HCT116 (cell line): ENCODE data around the gene NCKAP5. TPM values are rescaled to one million over a fixed set of nuclear protein-coding genes. Genes with fewer than 3 reads are reported as not detected.

Experiments used
- ATAC-seq: fragments of 200-7000 bp; cut with Tn5 transposase; 2 replicates; pipeline ENCODE4 v1.9.1; 2020; ENCODE audit warnings: mild to moderate bottlenecking, moderate library complexity
- BruUV-seq: library from RNA; stranded (reverse); fragments of 400-500 nt; replicated peaks from 2 replicates; lab custom pipeline; 2021; lab: Mats Ljungman, UMichigan
- CTCF ChIA-PET: fragments of 300-600 bp; sonication (Branson Sonifier 250); formaldehyde crosslinking; loops from one replicate; lab custom pipeline; 2021; ENCODE audit warnings: antibody characterized with exemption; lab: Charles Lee
- POLR2A ChIA-PET: fragments of 300-600, 350-600 bp; sonication (Branson Sonifier 250); formaldehyde crosslinking; loops from one replicate; lab custom pipeline; 2021; ENCODE audit warnings: antibody characterized with exemption; lab: Charles Lee
- RAD21 ChIA-PET, 2 experiments: fragments of 300-600 bp; sonication (Branson Sonifier 250); formaldehyde crosslinking; loops; one replicate each; lab custom pipeline; 2023; ENCODE audit warnings: low total read pairs in 2 of 2; ENCODE audit not compliant: uncharacterized antibody in 2 of 2, unreplicated experiment in 2 of 2, low non-redundant PET in 1 of 2; lab: Charles Lee
- DNase-seq: peaks from one replicate; pipeline ENCODE4 v3.0.0-alpha.2; 2010; ENCODE audit warnings: low read depth, low spot score
- H2AFZ ChIP-seq: fragments of 200-600 bp; shearing (Covaris generic), sonication (generic); 2 replicates; pipeline ENCODE4 v1.6.1; 2017; ENCODE audit warnings: low read depth, mixed run types, mixed read lengths, antibody characterized with exemption, low read length; ENCODE audit not compliant: poor library complexity, severe bottlenecking
- H3K27ac ChIP-seq: 2 replicates; pipeline ENCODE4 v1.5.1; 2012; ENCODE audit warnings: low read depth, low read length
- H3K27me3 ChIP-seq: fragments of 200-600 bp; sonication (generic); 2 replicates; pipeline ENCODE4 v1.6.1; 2016; ENCODE audit warnings: mixed run types, low read length, mixed read lengths; ENCODE audit not compliant: insufficient read depth
- H3K36me3 ChIP-seq, 2 experiments: fragments of 200-500 bp in 1 of 2; fragments of 200-600 bp in 1 of 2; sonication (Bioruptor generic) in 1 of 2; sonication (generic) in 1 of 2; 2 replicates each; pipeline versions ENCODE4 v1.5.1 to v1.6.1; 2014 to 2016; ENCODE audit warnings: low read length in 2 of 2, inconsistent platforms in 1 of 2, mixed read lengths in 1 of 2, mixed run types in 1 of 2; ENCODE audit not compliant: insufficient read depth in 2 of 2, control insufficient read depth in 1 of 2
- H3K4me1 ChIP-seq, 2 experiments: fragments of 200-600 bp in 1 of 2; sonication (generic) in 1 of 2; 2 replicates each; pipeline versions ENCODE4 v1.5.1 to v1.6.1; 2012 to 2017; ENCODE audit warnings: low read length in 2 of 2, inconsistent platforms in 1 of 2, mild to moderate bottlenecking in 1 of 2, mixed read lengths in 1 of 2, mixed run types in 1 of 2, moderate library complexity in 1 of 2; ENCODE audit not compliant: insufficient read depth in 2 of 2, control insufficient read depth in 1 of 2
- H3K4me2 ChIP-seq: fragments of 200-600 bp; sonication (generic); 2 replicates; pipeline ENCODE4 v1.6.1; 2017; ENCODE audit warnings: mixed run types, low read length, mixed read lengths
- H3K4me3 ChIP-seq, 2 experiments: fragments of 200-600 bp in 1 of 2; sonication (generic) in 1 of 2; replicated peaks in 1 of 2; 2 replicates each; pipeline ENCODE4 v1.5.1; 2011 to 2016; ENCODE audit warnings: low read length in 2 of 2, control low read depth in 1 of 2, low read depth in 1 of 2, mild to moderate bottlenecking in 1 of 2, mixed read lengths in 1 of 2, mixed run types in 1 of 2
- H3K79me2 ChIP-seq: fragments of 200-600 bp; sonication (generic); 2 replicates; pipeline ENCODE4 v1.6.1; 2017; ENCODE audit warnings: mild to moderate bottlenecking, mixed run types, low read length, moderate library complexity, mixed read lengths; ENCODE audit not compliant: insufficient read depth
- H3K9ac ChIP-seq: fragments of 200-600 bp; sonication (generic); 2 replicates; pipeline ENCODE4 v1.6.1; 2016; ENCODE audit warnings: low read length, mixed read lengths
- H3K9me2 ChIP-seq: fragments of 200-600 bp; sonication (generic), shearing (Covaris generic); 2 replicates; pipeline ENCODE4 v1.6.1; 2017; ENCODE audit warnings: mixed run types, mild to moderate bottlenecking, moderate library complexity; ENCODE audit not compliant: insufficient read depth
- H3K9me3 ChIP-seq, 2 experiments: fragments of 200-500 bp in 1 of 2; fragments of 200-600 bp in 1 of 2; sonication (Bioruptor generic) in 1 of 2; sonication (generic) in 1 of 2; 2 replicates each; pipeline ENCODE4 v1.6.1; 2014 to 2017; ENCODE audit warnings: low read length in 2 of 2, mixed read lengths in 2 of 2, inconsistent platforms in 1 of 2, low read depth in 1 of 2, mild to moderate bottlenecking in 1 of 2, mixed run types in 1 of 2, moderate library complexity in 1 of 2; ENCODE audit not compliant: control insufficient read depth in 1 of 2, insufficient read depth in 1 of 2
- H4K20me1 ChIP-seq: fragments of 200-600 bp; sonication (generic), shearing (Covaris generic); 2 replicates; pipeline ENCODE4 v1.6.1; 2017; ENCODE audit warnings: mixed run types, mild to moderate bottlenecking, moderate library complexity; ENCODE audit not compliant: insufficient read depth
- CBX3 ChIP-seq: IDR thresholded peaks from 2 replicates; pipeline ENCODE4 v1.6.1; 2012; ENCODE audit warnings: low read depth
- CEBPB ChIP-seq: IDR thresholded peaks from 2 replicates; pipeline ENCODE4 v1.6.1; 2012; ENCODE audit warnings: low read depth
- EZH2 ChIP-seq: fragments of 200-600 bp; sonication (generic); IDR thresholded peaks from 2 replicates; pipeline ENCODE4 v1.6.1; 2017; ENCODE audit warnings: antibody characterized with exemption, mixed run types
- POLR2AphosphoS5 ChIP-seq: IDR thresholded peaks from 2 replicates; pipeline ENCODE4 v1.6.1; 2011; ENCODE audit warnings: mild to moderate bottlenecking, low read depth, low read length, moderate library complexity
- RAD21 ChIP-seq: IDR thresholded peaks from 2 replicates; pipeline ENCODE4 v1.6.1; 2012; ENCODE audit warnings: low read depth, mild to moderate bottlenecking
- SIN3A ChIP-seq: IDR thresholded peaks from 2 replicates; pipeline ENCODE4 v1.6.1; 2012; ENCODE audit warnings: low read depth
- SRF ChIP-seq: IDR thresholded peaks from 2 replicates; pipeline ENCODE4 v1.6.1; 2012; ENCODE audit warnings: low read depth
- YY1 ChIP-seq: IDR thresholded peaks from 2 replicates; pipeline ENCODE4 v1.6.1; 2011; ENCODE audit warnings: low read length, low read depth, moderate library complexity, mild to moderate bottlenecking; ENCODE audit not compliant: insufficient replicate concordance; ENCODE audit errors: extremely low read depth
- ZBTB33 ChIP-seq: IDR thresholded peaks from 2 replicates; pipeline ENCODE4 v1.6.1; 2011; ENCODE audit warnings: mild to moderate bottlenecking, low read length, moderate library complexity; ENCODE audit not compliant: insufficient replicate concordance; ENCODE audit errors: extremely low read depth
- ZFX ChIP-seq: fragments of 450-650 bp; IDR thresholded peaks from 2 replicates; pipeline ENCODE4 v1.6.1; 2017
- intact Hi-C: fragments of 100-400 bp; cut with micrococcal nuclease; formaldehyde crosslinking; loops from 2 replicates; pipeline ENCODE4 v1.10.0; 2022
- total RNA-seq: library from RNA; stranded (reverse); gene quantifications from one replicate; pipeline ENCODE4 v1.2.1, GENCODE V29; 2021; ENCODE audit not compliant: unreplicated experiment
- TF ChIP-seq, protein P1 (sequence below): IDR thresholded peaks from 2 replicates; pipeline ENCODE4 v1.6.1; 2012; ENCODE audit warnings: low read depth
- TF ChIP-seq, protein P2 (sequence below): IDR thresholded peaks from 2 replicates; pipeline ENCODE4 v1.6.1; 2012

The NCKAP5 gene
- total RNA-seq, 1 experiment from 2014 or later = 0.30 TPM

DNA sequence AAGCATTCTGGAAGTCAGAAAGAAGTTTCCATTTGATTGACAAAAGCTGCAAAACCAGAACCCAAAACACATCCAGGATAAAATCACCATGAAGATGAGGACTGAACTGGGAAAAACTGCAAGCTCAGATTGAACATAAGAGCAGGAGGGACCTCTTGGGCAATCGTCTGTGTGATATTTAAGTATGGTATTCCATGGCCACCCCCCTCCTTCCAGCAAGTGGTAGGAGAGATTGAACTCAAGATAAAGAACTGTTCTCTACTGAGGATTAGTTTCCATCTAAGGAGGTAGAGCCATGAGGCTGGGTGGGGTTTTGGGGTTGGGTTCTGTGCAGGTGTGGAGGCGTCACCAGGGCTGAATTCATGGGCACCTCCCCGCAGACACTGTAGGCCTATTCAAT, 251.1 kb downstream of the NCKAP5 start:
- Histone ChIP-seq H2AFZ (no peak overlapping the region), H3K9me2 (no peaks in the 10 kb centered on the region), H3K9ac (no peak overlapping the region), H3K4me2 (no peak overlapping the region), H3K27ac (no peak overlapping the region), H3K4me3 (no peak overlapping the region), H3K4me1 (no peaks in the 10 kb centered on the region), H3K36me3 (no peaks in the 10 kb centered on the region), H4K20me1 (no peaks in the 10 kb centered on the region), H3K27me3 (no peaks in the 10 kb centered on the region), H3K9me3 (no peaks in the 10 kb centered on the region), H3K79me2 (no peaks in the 10 kb centered on the region)
- POLR2A ChIA-PET = no interaction called here
- BruUV-seq = no TSS peak
- no peak for TF ChIP-seq EZH2
- no peak for TF ChIP-seq RAD21
- TF ChIP-seq SRF = no peak
- TF ChIP-seq, protein P1, sequence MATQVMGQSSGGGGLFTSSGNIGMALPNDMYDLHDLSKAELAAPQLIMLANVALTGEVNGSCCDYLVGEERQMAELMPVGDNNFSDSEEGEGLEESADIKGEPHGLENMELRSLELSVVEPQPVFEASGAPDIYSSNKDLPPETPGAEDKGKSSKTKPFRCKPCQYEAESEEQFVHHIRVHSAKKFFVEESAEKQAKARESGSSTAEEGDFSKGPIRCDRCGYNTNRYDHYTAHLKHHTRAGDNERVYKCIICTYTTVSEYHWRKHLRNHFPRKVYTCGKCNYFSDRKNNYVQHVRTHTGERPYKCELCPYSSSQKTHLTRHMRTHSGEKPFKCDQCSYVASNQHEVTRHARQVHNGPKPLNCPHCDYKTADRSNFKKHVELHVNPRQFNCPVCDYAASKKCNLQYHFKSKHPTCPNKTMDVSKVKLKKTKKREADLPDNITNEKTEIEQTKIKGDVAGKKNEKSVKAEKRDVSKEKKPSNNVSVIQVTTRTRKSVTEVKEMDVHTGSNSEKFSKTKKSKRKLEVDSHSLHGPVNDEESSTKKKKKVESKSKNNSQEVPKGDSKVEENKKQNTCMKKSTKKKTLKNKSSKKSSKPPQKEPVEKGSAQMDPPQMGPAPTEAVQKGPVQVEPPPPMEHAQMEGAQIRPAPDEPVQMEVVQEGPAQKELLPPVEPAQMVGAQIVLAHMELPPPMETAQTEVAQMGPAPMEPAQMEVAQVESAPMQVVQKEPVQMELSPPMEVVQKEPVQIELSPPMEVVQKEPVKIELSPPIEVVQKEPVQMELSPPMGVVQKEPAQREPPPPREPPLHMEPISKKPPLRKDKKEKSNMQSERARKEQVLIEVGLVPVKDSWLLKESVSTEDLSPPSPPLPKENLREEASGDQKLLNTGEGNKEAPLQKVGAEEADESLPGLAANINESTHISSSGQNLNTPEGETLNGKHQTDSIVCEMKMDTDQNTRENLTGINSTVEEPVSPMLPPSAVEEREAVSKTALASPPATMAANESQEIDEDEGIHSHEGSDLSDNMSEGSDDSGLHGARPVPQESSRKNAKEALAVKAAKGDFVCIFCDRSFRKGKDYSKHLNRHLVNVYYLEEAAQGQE = no peak
- TF ChIP-seq, protein P2, sequence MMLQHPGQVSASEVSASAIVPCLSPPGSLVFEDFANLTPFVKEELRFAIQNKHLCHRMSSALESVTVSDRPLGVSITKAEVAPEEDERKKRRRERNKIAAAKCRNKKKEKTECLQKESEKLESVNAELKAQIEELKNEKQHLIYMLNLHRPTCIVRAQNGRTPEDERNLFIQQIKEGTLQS = no peak
- no peak for TF ChIP-seq ZFX
- no peak for TF ChIP-seq POLR2AphosphoS5
- TF ChIP-seq CEBPB = no peak
- TF ChIP-seq YY1 = no peak
- no peak for TF ChIP-seq SIN3A
- TF ChIP-seq ZBTB33 = no peak
- no peak for TF ChIP-seq CBX3
- ATAC-seq (no peak), DNase-seq (no peak)
- intact Hi-C loops = no loop called here
- CTCF ChIA-PET = no interaction called here
- RAD21 ChIA-PET = no interaction called here
